ENCODE data around the gene LRFN5. TPM values are rescaled to one million over a fixed set of nuclear protein-coding genes. Genes with fewer than 3 reads are reported as not detected.

The LRFN5 gene
- total and polyA plus RNA-seq, 2 of the 8 experiments (the other 6 are each of a cell fraction or from before 2014, with no cell fraction given): 0.85 to 4.7 TPM

GRCh38 chr14:41609704-41610183 is 3.1 kb downstream of the LRFN5 start:
- Histone ChIP-seq H2AFZ (ENCODE audit: low read length) (no peak overlapping the region), H3K27me3 (replicated peaks in 1 of 4; ENCODE audit: control insufficient read depth in 3 of 4, extremely low read depth in 1 of 4, insufficient read depth in 3 of 4, low read length in 3 of 4) (peaks cover 18 to 46% (median 34%) of the 10 kb centered on the region in 4 experiments; a peak in 6 of 7 replicates), H2BK12ac (ENCODE audit: low read depth, low read length) (no peak overlapping the region; the same call in 1 of the 2 replicates), H4K91ac (replicated peaks; ENCODE audit: insufficient read length, low read length) (no peak overlapping the region), H3K56ac (replicated peaks; ENCODE audit: insufficient read length, low read depth, low read length) (no peak overlapping the region), H4K8ac (ENCODE audit: extremely low read depth, insufficient read depth, low read length) (no peak overlapping the region; the same call in 1 of the 2 replicates), H3K4ac (replicated peaks; ENCODE audit: insufficient read length, low read depth, low read length) (no peak overlapping the region), H3K27ac (ENCODE audit: low read depth, low read length) (no peak overlapping the region), H3K14ac (ENCODE audit: insufficient read length) (no peak overlapping the region), H3K4me1 (replicated peaks in 1 of 4; ENCODE audit: control insufficient read depth in 3 of 4, insufficient read depth in 4 of 4, low read length in 3 of 4) (peaks cover 0 to 15% (median 7%) of the 10 kb centered on the region in 4 experiments; a peak in 5 of 7 replicates), H3K23ac (ENCODE audit: insufficient read length) (no peak overlapping the region), H3K79me1 (ENCODE audit: low read depth, low read length) (no peaks in the 10 kb centered on the region), H4K5ac (ENCODE audit: insufficient read length, low read depth, low read length) (no peak overlapping the region), H3K4me2 (ENCODE audit: insufficient read depth in 1 of 2, low read depth in 2 of 2, low read length in 2 of 2) (peak overlapping the region; percentile 95 to 100), H3K36me3 (ENCODE audit: control insufficient read depth in 2 of 4, insufficient read depth in 4 of 4, low read length in 3 of 4) (no peaks in the 10 kb centered on the region), H3K79me2 (ENCODE audit: control insufficient read depth in 1 of 2, insufficient read depth in 2 of 2, low read length in 2 of 2) (no peaks in the 10 kb centered on the region; a peak in 1 of 4 replicates), H2BK5ac (ENCODE audit: low read depth, low read length) (no peak overlapping the region), H4K20me1 (replicated peaks in 1 of 2; ENCODE audit: control insufficient read depth in 1 of 2, insufficient read depth in 2 of 2, low read length in 2 of 2) (peaks cover 1 to 3% of the 10 kb centered on the region in 2 experiments), H3K4me3 (ENCODE audit: extremely low read depth in 1 of 4, insufficient read depth in 2 of 4, low read depth in 3 of 4, low read length in 4 of 4) (peak overlapping the region; percentile 40 to 79 (median 64); a peak in 7 of 8 replicates), H2AK5ac (ENCODE audit: low read depth, low read length) (no peak overlapping the region), H3K9ac (replicated peaks in 1 of 4; ENCODE audit: extremely low read depth in 1 of 4, low read depth in 3 of 4, low read length in 3 of 4) (no peak overlapping the region), H2BK15ac (ENCODE audit: low read length) (no peak overlapping the region), H2BK120ac (replicated peaks; ENCODE audit: low read depth, low read length) (no peak overlapping the region), H3K9me3 (ENCODE audit: insufficient read depth in 2 of 2, low read depth in 1 of 2, low read length in 1 of 2) (no peaks in the 10 kb centered on the region), H3K18ac (ENCODE audit: extremely low read depth, low read length) (no peak overlapping the region), H2BK20ac (ENCODE audit: low read length) (no peak overlapping the region), H3K23me2 (ENCODE audit: low read depth, low read length) (peaks cover 44% of the 10 kb centered on the region)
- peak; percentile 71 for FAIRE-seq
- DNase-seq (ENCODE audit: low read depth in 1 of 2, low spot score in 2 of 2): peak in 1 of 2 experiments; percentile 75
- CTCF ChIA-PET (ENCODE audit: partially characterized antibody): interaction anchor here (0.6 to 1.8 kb wide), 11 partner anchors 8 to 853 kb away, joined by 3 to 4 read pairs (median 3); no protein-coding TSS in a partner anchor
- POLR2A ChIA-PET (ENCODE audit: partially characterized antibody): interaction anchor here (1.6 kb wide), 1 partner anchor 9 kb away, joined by 6 read pairs; no protein-coding TSS in a partner anchor
- 2% methylated on average over 24 of the region's 24 CpGs; no CpG with 5 or more reads in 1 of the 2 experiments for WGBS, 2 experiments (ENCODE audit: extremely low coverage in 1 of 2, insufficient coverage in 1 of 2, insufficient read length in 1 of 2, insufficient replicate concordance in 2 of 2, low coverage in 1 of 2, low lambda C conversion rate in 2 of 2, missing lambda C conversion rate in 1 of 2)
- TF ChIP-seq SIN3A (conservative IDR thresholded peaks at IDR 0.05 in 1 of 2, IDR thresholded peaks at IDR 0.05 in 1 of 2; ENCODE audit: low read depth in 1 of 2, low read length in 2 of 2): peak; percentile 91 to 92; a peak in 3 of 4 replicates
- TF ChIP-seq RXRA (IDR thresholded peaks at IDR 0.05; ENCODE audit: insufficient read depth, low read depth, low read length): no peak
- TF ChIP-seq USF2 (IDR thresholded peaks at IDR 0.05; ENCODE audit: low read length): no peak
- no peak for TF ChIP-seq MAFK (IDR thresholded peaks at IDR 0.05; ENCODE audit: low read depth, low read length)
- TF ChIP-seq SUZ12 (IDR thresholded peaks at IDR 0.05; ENCODE audit: low read length): no peak
- TF ChIP-seq KDM4A (IDR thresholded peaks at IDR 0.05; ENCODE audit: low read depth, low read length, severe bottlenecking): peak; percentile 30
- no peak for TF ChIP-seq BCL11A (IDR thresholded peaks at IDR 0.05; ENCODE audit: low read depth in 2 of 2, low read length in 2 of 2)
- TF ChIP-seq SIRT6 (IDR thresholded peaks at IDR 0.05; ENCODE audit: low read length): no peak
- peak; percentile 67 for TF ChIP-seq CREB1 (IDR thresholded peaks at IDR 0.05)
- no peak for TF ChIP-seq CBX5 (IDR thresholded peaks at IDR 0.05; ENCODE audit: low read depth, low read length)
- TF ChIP-seq HDAC2 (IDR thresholded peaks at IDR 0.05; ENCODE audit: borderline replicate concordance in 1 of 2, low read depth in 2 of 2, low read length in 2 of 2): peak in 1 of 2 experiments; percentile 53; a peak in 1 of 4 replicates

Measured in H1 (cell line).